Stomach (tissue), 4 donors: Measurements from ENCODE around the gene IGSF8.

ENCODE experiments used
- EP300 ChIP-seq: sonication (generic); formaldehyde crosslinking; IDR thresholded peaks from one replicate; pipeline ENCODE4 v1.6.1; 2017; ENCODE audit warnings: antibody characterized with exemption
- POLR2A ChIP-seq, 4 donors: fragments of 450-650 bp; IDR thresholded peaks; one replicate each; pipeline ENCODE4 v1.6.1; 2016; ENCODE audit warnings: antibody characterized with exemption in 4 of 4, control low read depth in 2 of 4, mild to moderate bottlenecking in 1 of 4, moderate library complexity in 1 of 4
- POLR2AphosphoS5 ChIP-seq, 3 donors: sonication (generic); formaldehyde crosslinking; IDR thresholded peaks; one replicate each; pipeline ENCODE4 v1.6.1; 2016; ENCODE audit warnings: antibody characterized with exemption in 3 of 3
- TF ChIP-seq, protein P1 (sequence below), 7 experiments: fragments of 450-650 bp in 4 of 7; fragments of 200-600 bp in 3 of 7; sonication (generic) in 3 of 7; IDR thresholded peaks; one replicate each; pipeline ENCODE4 v1.5.1; 2016 to 2019; ENCODE audit warnings: antibody characterized with exemption in 7 of 7, control low read depth in 2 of 7, mild to moderate bottlenecking in 1 of 7

DNA sequence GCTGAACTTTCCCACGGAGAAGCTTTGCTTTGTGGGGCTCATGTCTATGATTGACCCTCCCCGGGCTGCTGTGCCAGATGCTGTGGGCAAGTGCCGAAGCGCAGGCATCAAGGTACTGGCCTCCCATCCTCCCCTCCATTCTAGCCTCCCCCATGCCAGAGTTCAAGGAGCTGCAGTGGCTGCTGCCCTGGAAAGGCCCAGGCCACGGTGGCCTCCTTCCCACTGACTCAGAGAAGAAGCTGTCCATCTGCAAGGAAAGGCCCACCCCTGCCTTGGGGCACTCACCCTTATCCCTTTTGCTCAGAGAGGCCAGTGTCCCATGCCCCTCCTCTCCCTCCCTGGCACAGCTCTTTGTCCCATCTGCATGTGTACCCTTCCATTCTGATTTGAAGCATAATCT is 32.1 kb upstream of the IGSF8 start:
- TF ChIP-seq, protein P1, sequence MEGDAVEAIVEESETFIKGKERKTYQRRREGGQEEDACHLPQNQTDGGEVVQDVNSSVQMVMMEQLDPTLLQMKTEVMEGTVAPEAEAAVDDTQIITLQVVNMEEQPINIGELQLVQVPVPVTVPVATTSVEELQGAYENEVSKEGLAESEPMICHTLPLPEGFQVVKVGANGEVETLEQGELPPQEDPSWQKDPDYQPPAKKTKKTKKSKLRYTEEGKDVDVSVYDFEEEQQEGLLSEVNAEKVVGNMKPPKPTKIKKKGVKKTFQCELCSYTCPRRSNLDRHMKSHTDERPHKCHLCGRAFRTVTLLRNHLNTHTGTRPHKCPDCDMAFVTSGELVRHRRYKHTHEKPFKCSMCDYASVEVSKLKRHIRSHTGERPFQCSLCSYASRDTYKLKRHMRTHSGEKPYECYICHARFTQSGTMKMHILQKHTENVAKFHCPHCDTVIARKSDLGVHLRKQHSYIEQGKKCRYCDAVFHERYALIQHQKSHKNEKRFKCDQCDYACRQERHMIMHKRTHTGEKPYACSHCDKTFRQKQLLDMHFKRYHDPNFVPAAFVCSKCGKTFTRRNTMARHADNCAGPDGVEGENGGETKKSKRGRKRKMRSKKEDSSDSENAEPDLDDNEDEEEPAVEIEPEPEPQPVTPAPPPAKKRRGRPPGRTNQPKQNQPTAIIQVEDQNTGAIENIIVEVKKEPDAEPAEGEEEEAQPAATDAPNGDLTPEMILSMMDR (IDR thresholded peaks at IDR 0.05) = no peak
- no peak for TF ChIP-seq POLR2AphosphoS5 (IDR thresholded peaks at IDR 0.05)
- TF ChIP-seq POLR2A (IDR thresholded peaks at IDR 0.05) = no peak
- TF ChIP-seq EP300 = no peak
